Retinal pigment epithelial cell (primary cell): ENCODE measurements around the gene MPHOSPH8.

Experiments
- DNase-seq: peaks from one replicate; pipeline ENCODE4 v3.0.0-alpha.2; 2010; ENCODE audit warnings: low read depth
- H3K4me3 ChIP-seq: 2 replicates; pipeline ENCODE4 v1.5.1; 2011; ENCODE audit warnings: mild to moderate bottlenecking, low read length, control low read depth, moderate library complexity
- TF ChIP-seq, protein P1 (sequence below): conservative IDR thresholded peaks from 2 replicates; pipeline ENCODE4 v1.5.1; 2011; ENCODE audit warnings: low read depth, low read length, control low read depth, inconsistent platforms

MPHOSPH8 gene

DNA sequence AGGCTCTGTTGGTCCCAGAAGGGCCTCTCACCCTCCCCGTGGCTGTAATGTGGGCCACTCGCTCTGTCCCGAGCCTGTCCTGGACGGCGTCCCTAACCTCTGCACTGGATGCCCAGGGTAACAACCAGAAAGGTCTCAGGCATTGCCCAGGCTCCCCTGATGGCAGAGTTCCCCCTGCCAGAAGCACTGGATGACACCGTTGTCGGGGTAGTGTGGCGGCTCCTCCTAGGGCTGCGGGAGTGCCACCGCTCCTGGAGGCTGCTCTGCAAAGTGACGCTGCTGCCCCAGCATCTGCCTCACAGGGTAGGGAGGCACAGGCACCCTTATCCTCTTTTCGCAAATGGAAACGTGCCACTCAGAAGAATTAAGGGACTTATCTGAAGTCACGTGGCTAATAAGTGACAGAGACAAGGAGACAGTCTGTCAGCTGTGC is 32.0 kb downstream of the MPHOSPH8 start:
- TF ChIP-seq, protein P1, sequence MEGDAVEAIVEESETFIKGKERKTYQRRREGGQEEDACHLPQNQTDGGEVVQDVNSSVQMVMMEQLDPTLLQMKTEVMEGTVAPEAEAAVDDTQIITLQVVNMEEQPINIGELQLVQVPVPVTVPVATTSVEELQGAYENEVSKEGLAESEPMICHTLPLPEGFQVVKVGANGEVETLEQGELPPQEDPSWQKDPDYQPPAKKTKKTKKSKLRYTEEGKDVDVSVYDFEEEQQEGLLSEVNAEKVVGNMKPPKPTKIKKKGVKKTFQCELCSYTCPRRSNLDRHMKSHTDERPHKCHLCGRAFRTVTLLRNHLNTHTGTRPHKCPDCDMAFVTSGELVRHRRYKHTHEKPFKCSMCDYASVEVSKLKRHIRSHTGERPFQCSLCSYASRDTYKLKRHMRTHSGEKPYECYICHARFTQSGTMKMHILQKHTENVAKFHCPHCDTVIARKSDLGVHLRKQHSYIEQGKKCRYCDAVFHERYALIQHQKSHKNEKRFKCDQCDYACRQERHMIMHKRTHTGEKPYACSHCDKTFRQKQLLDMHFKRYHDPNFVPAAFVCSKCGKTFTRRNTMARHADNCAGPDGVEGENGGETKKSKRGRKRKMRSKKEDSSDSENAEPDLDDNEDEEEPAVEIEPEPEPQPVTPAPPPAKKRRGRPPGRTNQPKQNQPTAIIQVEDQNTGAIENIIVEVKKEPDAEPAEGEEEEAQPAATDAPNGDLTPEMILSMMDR, result no peak
- no peak for DNase-seq
- no peak overlapping the region for H3K4me3 ChIP-seq

DNA sequence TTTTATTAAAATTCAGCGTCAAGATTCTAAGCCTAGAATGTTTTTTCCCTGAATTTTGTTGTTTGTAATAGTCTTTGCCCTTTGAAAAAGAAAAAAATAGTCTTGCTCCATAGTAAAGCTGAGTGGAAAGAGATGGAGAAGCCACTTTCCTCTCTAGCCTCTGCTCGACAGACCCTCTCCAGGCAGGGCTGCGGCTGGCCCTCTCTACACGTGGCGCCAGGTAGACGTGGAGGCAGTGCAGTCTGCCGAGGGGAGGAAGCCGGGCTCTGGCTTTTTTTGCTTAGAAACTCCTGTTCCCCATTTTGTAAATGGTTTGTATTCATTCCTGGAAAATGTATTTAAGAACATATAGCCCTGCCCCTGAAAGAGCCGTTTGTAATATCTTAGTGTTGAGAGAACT is 35.3 kb downstream of the MPHOSPH8 start:
- no peak overlapping the region for H3K4me3 ChIP-seq
- TF ChIP-seq, protein P1, result no peak
- no peak for DNase-seq

DNA sequence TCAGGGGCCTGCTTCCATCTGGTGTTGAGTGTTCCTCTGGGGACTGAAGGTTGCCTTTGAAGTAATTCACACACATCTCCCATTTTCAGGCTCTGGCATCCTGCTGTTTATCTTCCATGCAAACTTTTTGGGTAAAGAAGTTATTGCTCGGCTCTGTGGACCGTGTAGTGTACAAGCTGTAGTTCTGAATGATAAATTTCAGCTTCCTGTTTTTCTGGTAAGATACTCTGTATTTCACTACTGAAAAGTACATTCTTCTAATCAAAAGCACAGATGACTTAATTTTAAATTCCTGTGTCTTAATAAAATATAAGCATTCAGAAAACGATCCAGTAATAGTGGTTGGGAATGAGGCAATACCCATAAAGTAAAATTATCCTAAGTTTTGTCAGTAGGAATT is 36.7 kb downstream of the MPHOSPH8 start:
- H3K4me3 ChIP-seq, result no peak overlapping the region
- TF ChIP-seq, protein P1, result no peak
- DNase-seq, result no peak

DNA sequence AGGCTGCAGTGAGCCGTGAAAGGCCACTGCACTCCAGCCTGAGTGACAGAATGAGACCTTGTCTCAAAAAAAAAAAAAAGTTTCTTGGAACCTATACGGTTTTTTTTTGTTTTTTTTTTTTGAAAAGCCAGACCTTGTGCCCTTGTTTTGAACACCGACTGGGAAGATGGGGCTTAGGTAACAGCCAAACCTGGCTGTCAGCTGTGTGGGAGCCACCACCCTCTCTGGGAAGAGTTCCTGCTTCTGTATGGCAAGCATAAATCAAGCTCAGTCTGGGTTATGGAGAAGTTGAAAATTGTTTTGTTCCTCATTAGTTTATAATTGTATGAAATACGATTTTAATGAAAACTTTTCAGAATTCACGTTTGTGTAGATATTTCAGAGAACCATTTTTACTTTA is 39.5 kb downstream of the MPHOSPH8 start:
- TF ChIP-seq, protein P1, result no peak
- no peak overlapping the region for H3K4me3 ChIP-seq
- no peak for DNase-seq

DNA sequence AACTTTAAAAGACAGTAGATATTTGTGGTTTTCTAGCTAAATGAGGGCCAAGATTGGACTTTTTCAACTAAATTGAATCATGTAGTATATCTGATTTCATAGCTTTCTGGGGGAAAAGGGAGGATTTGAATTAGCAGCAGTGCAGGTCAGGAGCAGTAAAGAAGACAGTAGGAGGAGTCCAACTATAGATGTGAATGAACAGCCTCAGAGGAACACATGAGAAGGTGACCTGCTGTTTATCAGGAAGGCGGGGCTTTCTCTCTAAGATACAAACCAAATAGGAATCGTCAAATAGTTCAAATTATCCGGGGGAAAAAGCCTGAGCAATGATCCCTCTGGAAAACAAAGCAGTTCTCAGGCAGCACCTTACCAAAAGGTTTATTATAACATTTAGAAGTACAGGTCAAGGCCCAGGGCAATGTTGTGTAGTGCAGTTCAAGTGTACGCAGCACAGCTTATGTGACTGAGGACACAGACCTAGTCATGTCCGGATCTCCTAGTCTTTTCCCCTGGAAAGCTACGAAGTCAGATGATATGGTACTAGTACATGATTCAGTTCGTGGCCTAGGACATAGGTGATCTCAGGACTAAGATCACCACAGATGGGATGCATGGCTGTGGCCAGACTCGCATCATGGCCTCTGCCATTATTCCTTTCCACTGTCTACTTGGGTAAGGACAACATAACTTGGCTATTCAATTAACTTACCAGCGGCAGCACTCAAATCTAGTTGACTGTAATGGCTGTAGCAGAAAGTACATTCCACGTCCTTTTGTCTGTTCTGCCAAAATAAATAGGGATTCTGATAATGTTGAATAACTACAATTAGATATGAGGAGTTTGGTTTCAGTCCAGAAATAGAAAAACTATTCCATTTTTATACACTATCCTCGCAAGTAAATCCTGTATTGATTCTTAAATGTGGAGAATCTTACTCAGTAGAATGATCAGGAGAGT is 40.3 kb downstream of the MPHOSPH8 start:
- no peak overlapping the region for H3K4me3 ChIP-seq
- TF ChIP-seq, protein P1, result no peak
- no peak for DNase-seq

DNA sequence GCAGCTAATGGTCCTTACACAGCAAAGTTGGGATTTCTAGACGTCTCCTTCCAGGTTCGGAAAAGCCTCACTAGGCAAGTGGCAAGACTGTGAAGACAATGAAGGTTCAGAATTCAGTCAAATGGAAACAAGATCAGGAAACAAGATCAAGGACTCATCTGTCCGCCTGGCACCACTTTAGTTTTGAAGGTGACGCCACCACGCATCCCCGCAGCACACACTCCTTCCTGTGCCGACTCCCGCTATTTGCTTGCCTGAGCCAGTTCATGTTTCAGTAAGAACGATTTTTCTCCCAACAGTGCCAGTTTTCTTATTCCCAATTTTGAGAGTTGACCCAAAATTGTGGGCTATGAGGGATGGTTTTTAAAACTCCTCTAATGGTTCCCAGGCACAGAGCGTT is 41.4 kb downstream of the MPHOSPH8 start:
- no peak overlapping the region for H3K4me3 ChIP-seq
- TF ChIP-seq, protein P1, result no peak
- DNase-seq, result no peak

DNA sequence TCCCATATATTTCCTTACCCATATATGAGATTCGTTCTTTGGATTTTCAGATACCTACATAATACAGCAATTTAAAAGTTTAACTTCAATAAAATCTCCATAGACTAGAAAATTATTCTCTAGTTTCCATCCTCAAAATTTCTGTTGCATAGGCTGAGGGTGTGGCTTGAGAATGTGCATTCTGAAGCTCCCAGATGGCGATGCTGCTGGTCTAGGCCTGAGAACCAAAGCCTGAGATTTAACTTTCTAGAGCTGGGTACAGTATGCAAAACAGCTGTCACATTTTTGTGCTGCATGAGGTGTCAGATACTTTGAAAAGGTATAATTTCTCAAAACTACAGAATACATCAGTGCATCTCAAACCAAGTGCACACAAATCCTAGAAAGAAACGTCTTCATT is 42.7 kb downstream of the MPHOSPH8 start:
- TF ChIP-seq, protein P1, result no peak
- no peak for DNase-seq

More for the DNA sequence above, 42.7 kb downstream of the MPHOSPH8 start:
- H3K4me3 ChIP-seq, result no peak overlapping the region
